ENCODE results near the gene SLC18A3.

DNA sequence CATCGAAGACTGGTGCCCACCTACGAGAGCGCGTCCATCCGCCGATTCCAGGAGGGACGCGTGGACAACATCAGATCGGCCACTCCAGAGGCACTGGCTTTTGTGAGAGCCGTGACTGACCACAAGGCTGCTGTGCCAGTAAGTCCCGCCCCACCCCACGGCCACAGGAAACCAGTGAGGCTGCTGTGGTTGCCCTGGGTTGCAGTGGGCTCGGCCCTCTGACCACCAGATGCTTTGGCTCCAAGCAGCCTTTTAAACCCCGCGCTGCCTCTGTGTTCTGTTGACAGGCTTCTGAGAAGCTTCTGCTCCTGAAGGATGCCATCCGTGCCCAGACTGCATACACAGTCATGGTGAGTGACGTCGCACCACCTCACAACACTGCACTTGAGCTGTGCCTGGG, 45.0 kb downstream of the SLC18A3 start:
- TF ChIP-seq, protein P1, sequence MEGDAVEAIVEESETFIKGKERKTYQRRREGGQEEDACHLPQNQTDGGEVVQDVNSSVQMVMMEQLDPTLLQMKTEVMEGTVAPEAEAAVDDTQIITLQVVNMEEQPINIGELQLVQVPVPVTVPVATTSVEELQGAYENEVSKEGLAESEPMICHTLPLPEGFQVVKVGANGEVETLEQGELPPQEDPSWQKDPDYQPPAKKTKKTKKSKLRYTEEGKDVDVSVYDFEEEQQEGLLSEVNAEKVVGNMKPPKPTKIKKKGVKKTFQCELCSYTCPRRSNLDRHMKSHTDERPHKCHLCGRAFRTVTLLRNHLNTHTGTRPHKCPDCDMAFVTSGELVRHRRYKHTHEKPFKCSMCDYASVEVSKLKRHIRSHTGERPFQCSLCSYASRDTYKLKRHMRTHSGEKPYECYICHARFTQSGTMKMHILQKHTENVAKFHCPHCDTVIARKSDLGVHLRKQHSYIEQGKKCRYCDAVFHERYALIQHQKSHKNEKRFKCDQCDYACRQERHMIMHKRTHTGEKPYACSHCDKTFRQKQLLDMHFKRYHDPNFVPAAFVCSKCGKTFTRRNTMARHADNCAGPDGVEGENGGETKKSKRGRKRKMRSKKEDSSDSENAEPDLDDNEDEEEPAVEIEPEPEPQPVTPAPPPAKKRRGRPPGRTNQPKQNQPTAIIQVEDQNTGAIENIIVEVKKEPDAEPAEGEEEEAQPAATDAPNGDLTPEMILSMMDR (IDR thresholded peaks at IDR 0.05): no peak
- no peak for TF ChIP-seq POLR2A (IDR thresholded peaks at IDR 0.05)

All from uterus (tissue), 2 donors.